ENCODE measurements around the gene DNAJB6. TPM values are rescaled to one million over a fixed set of nuclear protein-coding genes. Genes with fewer than 3 reads are reported as not detected.

DNAJB6 gene
- polyA plus RNA-seq, 1 experiment: 188 TPM

GRCh38 chr7:157370742-157371141, 33.9 kb downstream of the DNAJB6 start:
- TF ChIP-seq, protein P1, sequence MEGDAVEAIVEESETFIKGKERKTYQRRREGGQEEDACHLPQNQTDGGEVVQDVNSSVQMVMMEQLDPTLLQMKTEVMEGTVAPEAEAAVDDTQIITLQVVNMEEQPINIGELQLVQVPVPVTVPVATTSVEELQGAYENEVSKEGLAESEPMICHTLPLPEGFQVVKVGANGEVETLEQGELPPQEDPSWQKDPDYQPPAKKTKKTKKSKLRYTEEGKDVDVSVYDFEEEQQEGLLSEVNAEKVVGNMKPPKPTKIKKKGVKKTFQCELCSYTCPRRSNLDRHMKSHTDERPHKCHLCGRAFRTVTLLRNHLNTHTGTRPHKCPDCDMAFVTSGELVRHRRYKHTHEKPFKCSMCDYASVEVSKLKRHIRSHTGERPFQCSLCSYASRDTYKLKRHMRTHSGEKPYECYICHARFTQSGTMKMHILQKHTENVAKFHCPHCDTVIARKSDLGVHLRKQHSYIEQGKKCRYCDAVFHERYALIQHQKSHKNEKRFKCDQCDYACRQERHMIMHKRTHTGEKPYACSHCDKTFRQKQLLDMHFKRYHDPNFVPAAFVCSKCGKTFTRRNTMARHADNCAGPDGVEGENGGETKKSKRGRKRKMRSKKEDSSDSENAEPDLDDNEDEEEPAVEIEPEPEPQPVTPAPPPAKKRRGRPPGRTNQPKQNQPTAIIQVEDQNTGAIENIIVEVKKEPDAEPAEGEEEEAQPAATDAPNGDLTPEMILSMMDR (IDR thresholded peaks at IDR 0.05; ENCODE audit: low read depth, low read length): no peak
- no peak overlapping the region for H3K27ac ChIP-seq (ENCODE audit: low read depth, low read length)
- no peak overlapping the region for H3K4me3 ChIP-seq (ENCODE audit: low read depth, low read length)
- ChIA-PET POLR2A (no interaction called here), CTCF (interaction anchor here (0.8 kb wide), 1 partner anchor 26 kb away, joined by 3 read pairs; no protein-coding TSS in a partner anchor)
- no peak for DNase-seq (ENCODE audit: low read depth, low spot score)
- H3K27me3 ChIP-seq (ENCODE audit: control insufficient read depth, insufficient read depth, low read length): no peaks in the 10 kb centered on the region
- no peaks in the 10 kb centered on the region for H3K9me3 ChIP-seq (ENCODE audit: control insufficient read depth, insufficient read depth, low read length)

DNA sequence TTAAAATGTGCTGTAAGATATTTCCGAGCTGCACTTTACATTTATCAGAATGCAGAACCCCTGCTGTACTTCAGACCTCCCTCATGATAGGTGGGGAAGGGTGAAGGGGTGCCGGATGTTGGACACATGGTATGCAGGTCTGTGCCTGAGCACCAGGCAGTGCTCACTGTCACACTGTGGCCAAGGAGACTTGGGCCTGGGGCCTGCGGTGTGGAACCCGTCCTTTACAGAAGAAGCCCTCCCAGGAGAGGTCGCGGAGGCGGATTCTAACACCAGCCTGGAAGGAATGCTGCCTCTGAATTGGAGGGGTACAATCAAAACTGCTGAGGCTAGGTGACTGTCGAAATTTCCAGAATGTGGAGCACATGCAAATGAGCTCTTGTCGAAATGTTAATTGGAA, 34.5 kb downstream of the DNAJB6 start:
- CTCF ChIA-PET: interaction anchor here (0.8 to 1.5 kb wide), 3 partner anchors 11 to 32 kb away, joined by 3 to 5 read pairs (median 3); no protein-coding TSS in a partner anchor
- POLR2A ChIA-PET: no interaction called here

GRCh38 chr7:157372300-157373232, 35.8 kb downstream of the DNAJB6 start:
- ChIA-PET POLR2A (no interaction called here), CTCF (interaction anchor here (1.1 to 1.5 kb wide), 2 partner anchors 9 to 33 kb away, joined by 3 to 5 read pairs; no protein-coding TSS in a partner anchor)
- no peaks in the 10 kb centered on the region for H3K27me3 ChIP-seq (ENCODE audit: control insufficient read depth, insufficient read depth, low read length)
- H3K27ac ChIP-seq (ENCODE audit: low read depth, low read length): no peak overlapping the region
- TF ChIP-seq, protein P1 (IDR thresholded peaks at IDR 0.05; ENCODE audit: low read depth, low read length): no peak
- no peaks in the 10 kb centered on the region for H3K9me3 ChIP-seq (ENCODE audit: control insufficient read depth, insufficient read depth, low read length)
- no peak for DNase-seq (ENCODE audit: low read depth, low spot score)
- H3K4me3 ChIP-seq (ENCODE audit: low read depth, low read length): no peak overlapping the region

More for the DNA sequence above, 34.5 kb downstream of the DNAJB6 start:
- TF ChIP-seq, protein P1 (IDR thresholded peaks at IDR 0.05; ENCODE audit: low read depth, low read length): no peak
- DNase-seq (ENCODE audit: low read depth, low spot score): no peak
- H3K4me3 ChIP-seq (ENCODE audit: low read depth, low read length): no peak overlapping the region
- H3K27ac ChIP-seq (ENCODE audit: low read depth, low read length): no peak overlapping the region
- H3K9me3 ChIP-seq (ENCODE audit: control insufficient read depth, insufficient read depth, low read length): no peaks in the 10 kb centered on the region
- H3K27me3 ChIP-seq (ENCODE audit: control insufficient read depth, insufficient read depth, low read length): no peaks in the 10 kb centered on the region

DNA sequence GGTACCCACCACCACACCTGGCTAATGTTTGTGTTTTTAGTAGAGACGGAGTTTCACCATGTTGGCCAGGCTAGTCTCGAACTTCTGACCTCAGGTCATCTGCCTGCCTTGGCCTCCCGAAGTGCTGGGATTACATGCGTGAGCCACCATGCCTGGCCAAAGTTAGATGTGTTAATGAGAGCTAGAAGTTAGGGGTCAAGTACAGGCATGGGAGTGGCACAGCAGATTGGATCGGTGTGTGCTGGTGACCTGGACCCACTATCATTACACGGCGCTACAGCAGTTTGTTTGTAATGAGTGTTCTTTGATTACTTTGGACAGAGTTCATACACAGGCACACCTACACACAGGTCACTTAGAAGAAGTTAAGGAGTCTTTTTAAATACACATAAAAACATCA, 36.7 kb downstream of the DNAJB6 start:
- no peaks in the 10 kb centered on the region for H3K27me3 ChIP-seq (ENCODE audit: control insufficient read depth, insufficient read depth, low read length)
- POLR2A ChIA-PET: no interaction called here
- DNase-seq (ENCODE audit: low read depth, low spot score): no peak
- H3K27ac ChIP-seq (ENCODE audit: low read depth, low read length): no peak overlapping the region
- H3K4me3 ChIP-seq (ENCODE audit: low read depth, low read length): no peak overlapping the region
- CTCF ChIA-PET: no interaction called here
- TF ChIP-seq, protein P1 (IDR thresholded peaks at IDR 0.05; ENCODE audit: low read depth, low read length): no peak
- no peaks in the 10 kb centered on the region for H3K9me3 ChIP-seq (ENCODE audit: control insufficient read depth, insufficient read depth, low read length)

- H3K4me3 ChIP-seq (ENCODE audit: low read depth, low read length): no peak overlapping the region
- DNase-seq (ENCODE audit: low read depth, low spot score): no peak
- ChIA-PET POLR2A (no interaction called here), CTCF (interaction anchor here (0.6 to 2.1 kb wide), 3 partner anchors 12 to 406 kb away, joined by 3 to 11 read pairs (median 4); no protein-coding TSS in a partner anchor)
- no peak overlapping the region for H3K27ac ChIP-seq (ENCODE audit: low read depth, low read length)
- H3K27me3 ChIP-seq (ENCODE audit: control insufficient read depth, insufficient read depth, low read length): no peaks in the 10 kb centered on the region
- TF ChIP-seq, protein P1 (IDR thresholded peaks at IDR 0.05; ENCODE audit: low read depth, low read length): no peak
- no peaks in the 10 kb centered on the region for H3K9me3 ChIP-seq (ENCODE audit: control insufficient read depth, insufficient read depth, low read length)
Measured at GRCh38 chr7:157375410-157375809, 38.6 kb downstream of the DNAJB6 start.
